ENCODE measurements around the gene TOP1. TPM values are rescaled to one million over a fixed set of nuclear protein-coding genes. Genes with fewer than 3 reads are reported as not detected.
A peak's percentile ranks its signal among the peaks of the same experiment; 100 is the strongest.

Gene TOP1
- total RNA-seq, 1 donor from 2014 or later, result 26.5 TPM

DNA sequence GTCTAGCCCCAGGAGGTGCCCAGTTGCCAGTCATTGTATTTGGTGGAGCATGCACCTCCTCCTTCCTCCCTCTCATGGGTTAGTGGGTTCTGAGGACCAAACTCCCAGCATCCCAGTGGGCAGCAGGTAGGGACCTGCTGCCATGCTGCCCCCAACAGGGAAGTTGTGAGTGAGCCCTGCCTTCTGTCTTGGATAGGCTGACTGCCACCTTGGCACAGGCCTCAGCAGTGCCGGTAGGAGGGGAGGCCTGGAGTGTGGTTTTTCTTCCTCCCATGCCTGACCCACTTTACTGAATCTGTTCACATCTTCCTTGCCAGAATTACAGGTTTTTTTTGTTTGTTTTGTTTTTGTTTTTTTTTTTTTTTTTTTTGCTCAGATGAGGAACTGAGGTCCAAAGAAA lies 133.3 kb downstream of the TOP1 start:
- FAIRE-seq (no peak), DNase-seq (ENCODE audit: low spot score in 2 of 2) (no peak)

DNA sequence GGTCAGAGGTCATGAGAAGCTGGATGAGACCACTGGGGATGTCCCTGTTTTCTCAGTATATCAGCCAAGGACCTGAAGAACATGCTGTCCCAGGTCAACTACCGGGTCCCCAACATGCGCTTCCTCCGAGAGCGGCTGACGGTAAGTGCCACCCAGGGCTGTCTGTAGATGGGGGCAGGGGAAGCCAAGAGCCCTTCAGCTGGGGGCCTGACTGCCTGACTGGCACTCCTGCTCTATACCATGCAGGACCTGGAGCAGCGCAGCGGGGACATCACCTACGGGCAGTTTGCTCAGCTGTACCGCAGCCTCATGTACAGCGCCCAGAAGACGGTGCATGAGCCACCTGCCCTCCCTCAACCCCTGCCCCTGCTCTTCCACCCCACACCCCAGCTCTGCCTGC lies 133.8 kb downstream of the TOP1 start:
- FAIRE-seq (no peak), DNase-seq (ENCODE audit: low spot score in 2 of 2) (no peak)

DNA sequence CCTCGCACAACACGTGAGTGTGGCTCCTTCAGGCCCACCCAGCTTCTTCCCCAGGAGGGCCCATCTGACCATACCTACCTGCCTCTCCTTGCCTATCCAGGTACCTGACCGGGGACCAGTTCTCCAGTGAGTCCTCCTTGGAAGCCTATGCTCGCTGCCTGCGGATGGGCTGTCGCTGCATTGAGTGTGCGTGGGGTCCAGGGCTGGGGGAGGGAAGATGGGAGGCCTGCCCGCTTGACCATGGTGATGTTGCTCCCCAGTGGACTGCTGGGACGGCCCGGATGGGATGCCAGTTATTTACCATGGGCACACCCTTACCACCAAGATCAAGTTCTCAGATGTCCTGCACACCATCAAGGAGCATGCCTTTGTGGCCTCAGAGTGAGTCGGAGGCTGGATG lies 135.2 kb downstream of the TOP1 start:
- no peak for DNase-seq (ENCODE audit: low spot score in 2 of 2)
- no peak for FAIRE-seq

DNA sequence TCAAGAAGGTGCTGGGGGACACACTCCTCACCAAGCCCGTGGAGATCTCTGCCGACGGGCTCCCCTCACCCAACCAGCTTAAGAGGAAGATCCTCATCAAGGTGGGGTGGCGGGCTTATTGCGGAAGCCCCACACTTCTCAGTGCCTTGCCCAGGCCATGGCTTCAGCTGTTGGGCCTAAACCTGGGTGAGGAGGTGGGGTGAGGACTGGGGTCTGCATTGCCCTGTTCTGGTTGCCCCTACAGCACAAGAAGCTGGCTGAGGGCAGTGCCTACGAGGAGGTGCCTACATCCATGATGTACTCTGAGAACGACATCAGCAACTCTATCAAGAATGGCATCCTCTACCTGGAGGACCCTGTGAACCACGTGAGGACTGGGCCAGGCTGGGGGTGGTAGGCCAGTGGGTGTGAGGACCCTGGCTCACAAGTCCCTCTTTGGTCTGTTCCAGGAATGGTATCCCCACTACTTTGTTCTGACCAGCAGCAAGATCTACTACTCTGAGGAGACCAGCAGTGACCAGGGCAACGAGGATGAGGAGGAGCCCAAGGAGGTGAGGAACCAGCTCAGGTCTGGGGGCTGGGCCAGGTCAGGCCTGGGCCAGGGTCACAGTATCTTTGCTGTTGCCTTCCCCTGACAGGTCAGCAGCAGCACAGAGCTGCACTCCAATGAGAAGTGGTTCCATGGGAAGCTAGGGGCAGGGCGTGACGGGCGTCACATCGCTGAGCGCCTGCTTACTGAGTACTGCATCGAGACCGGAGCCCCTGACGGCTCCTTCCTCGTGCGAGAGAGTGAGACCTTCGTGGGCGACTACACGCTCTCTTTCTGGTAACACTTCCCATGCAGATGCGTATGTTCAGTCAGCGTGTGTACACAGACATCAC lies 136.6 kb downstream of the TOP1 start:
- FAIRE-seq (no peak), DNase-seq (ENCODE audit: low spot score in 2 of 2) (no peak)

DNA sequence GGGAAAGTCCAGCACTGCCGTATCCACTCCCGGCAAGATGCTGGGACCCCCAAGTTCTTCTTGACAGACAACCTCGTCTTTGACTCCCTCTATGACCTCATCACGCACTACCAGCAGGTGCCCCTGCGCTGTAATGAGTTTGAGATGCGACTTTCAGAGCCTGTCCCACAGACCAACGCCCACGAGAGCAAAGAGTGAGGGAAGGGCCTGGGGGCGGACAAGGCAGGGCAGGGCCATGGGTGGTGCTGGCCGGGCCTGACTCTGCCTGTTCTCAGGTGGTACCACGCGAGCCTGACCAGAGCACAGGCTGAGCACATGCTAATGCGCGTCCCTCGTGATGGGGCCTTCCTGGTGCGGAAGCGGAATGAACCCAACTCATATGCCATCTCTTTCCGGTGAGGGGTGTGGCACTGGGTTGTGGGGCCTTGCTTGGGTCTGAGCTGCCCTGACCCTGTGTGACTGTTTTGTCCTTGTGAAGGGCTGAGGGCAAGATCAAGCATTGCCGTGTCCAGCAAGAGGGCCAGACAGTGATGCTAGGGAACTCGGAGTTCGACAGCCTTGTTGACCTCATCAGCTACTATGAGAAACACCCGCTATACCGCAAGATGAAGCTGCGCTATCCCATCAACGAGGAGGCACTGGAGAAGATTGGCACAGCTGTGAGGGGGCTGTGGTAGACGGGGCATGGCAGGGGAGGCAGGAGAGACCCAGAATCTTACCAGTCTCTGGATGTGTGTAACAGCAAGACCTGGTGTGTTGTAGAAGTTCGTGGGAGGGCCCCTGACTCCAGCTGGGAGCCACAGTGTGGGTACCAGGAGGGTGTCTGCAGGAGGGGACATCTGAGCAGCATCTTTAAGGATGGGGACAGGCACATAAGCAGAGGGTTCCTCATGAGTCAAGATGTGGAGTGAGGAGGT lies 137.8 kb downstream of the TOP1 start:
- DNase-seq (ENCODE audit: low spot score in 2 of 2) (no peak), FAIRE-seq (no peak)

DNA sequence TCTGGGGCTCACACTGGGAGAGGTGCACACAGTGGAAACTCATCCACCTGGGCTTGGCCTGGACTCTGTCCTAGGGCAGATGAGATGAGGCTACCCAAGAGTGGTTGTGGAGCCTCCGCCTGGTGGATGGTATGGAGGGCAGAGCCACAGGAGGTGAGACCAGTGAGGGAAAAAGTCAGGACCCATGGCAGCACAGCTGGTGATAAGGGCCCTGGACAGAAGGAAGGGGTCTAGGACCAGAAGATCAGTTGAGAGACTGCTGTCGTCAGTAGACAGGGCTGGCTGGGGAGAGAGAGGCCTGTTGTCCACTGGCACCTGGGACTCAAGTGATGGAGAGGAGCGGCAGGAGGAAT lies 138.5 kb downstream of the TOP1 start:
- no peak for DNase-seq (ENCODE audit: low spot score in 2 of 2)
- no peak for FAIRE-seq

DNA sequence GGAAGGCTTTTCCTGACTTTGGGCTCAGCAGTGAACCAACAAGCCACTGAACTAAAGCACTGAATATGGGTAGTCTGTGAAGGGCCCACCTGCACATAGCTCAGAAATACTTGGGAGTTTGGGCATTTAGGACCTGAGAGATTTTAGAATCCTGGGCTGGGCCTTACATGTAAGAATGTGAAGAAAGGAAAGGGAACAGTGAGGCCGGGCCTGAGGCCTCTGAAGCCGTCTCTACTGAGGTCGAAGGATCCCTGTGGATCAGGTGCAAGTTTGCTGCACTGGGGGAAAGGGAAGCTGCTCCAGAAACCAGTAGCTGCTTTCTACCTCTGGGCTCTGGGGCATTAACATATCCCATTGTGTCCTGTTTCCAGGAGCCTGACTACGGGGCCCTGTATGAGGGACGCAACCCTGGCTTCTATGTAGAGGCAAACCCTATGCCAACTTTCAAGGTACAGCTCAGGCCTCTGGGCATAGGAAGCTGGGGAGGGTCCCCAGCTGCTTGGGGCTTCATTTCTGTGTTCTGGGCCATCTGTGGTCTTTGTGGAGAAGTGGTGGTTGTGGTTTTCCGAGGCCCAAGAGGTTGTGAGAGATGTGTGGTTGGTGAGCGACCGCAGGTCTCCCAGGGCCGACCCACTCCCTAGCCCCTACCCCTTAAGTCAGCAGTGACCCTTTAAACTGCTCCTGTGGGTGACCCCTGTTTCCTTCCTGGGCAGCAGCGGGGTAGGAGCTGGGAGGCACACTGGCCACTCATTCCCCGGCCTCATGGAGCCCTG lies 139.0 kb downstream of the TOP1 start:
- no peak for DNase-seq (ENCODE audit: low spot score in 2 of 2)
- FAIRE-seq, result no peak

DNA sequence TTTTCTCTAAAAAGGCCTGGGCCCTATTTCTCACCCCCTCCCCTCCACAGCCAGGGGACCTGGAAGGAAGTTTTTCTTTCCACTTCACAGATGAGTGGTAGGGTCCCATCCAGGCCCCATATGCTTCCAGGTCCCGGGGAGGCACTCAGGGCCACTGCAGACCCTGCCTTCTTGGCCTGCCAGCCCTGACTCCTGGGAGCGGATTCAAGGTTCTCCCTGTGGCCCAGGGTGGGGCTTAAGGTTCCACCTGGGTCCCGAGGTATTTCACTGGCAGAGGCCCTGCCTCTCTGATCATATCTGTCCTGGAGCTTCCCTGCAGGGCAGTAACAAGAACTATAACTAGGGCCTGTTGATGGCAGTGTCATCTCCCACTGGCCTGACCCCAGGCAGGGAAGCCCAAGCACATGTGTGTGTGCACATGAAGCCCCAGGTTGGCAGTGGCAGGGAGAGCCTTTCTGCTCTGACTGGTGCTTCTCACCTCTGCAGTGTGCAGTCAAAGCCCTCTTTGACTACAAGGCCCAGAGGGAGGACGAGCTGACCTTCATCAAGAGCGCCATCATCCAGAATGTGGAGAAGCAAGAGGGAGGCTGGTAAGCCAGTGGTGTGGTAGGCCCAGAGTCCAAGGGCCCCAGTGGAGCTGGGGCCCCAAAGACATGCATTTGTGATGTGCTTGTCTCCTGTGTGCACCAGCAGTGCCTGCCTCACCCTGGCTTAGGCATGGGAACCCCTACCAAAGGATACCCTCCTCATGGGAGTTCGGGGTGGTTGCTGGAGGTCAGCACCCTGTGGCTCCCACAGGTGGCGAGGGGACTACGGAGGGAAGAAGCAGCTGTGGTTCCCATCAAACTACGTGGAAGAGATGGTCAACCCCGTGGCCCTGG lies 139.9 kb downstream of the TOP1 start:
- no peak for DNase-seq (ENCODE audit: low spot score in 2 of 2)
- FAIRE-seq, result no peak

DNA sequence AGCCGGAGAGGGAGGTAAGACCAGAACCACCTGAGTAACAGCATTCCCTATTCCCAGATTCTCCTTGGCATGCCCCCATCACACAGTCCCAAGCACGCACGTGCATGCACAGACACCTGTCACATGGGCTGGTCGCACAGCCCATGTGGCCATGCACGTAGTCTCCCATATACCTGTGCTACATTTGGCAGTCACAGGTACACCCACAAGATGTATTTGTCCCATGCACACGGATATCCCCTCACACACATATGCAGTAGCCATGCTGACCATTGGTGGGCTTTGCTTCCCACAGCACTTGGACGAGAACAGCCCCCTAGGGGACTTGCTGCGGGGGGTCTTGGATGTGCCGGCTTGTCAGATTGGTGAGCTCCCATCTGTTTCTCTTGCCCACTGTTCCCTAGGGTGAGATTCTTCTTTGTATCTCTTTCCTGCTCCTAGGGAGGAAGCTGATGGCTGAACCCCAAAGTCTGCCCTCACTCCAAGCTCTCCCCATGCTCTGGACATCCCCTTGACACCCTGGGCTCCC lies 140.6 kb downstream of the TOP1 start:
- DNase-seq (ENCODE audit: low spot score in 2 of 2) (no peak), FAIRE-seq (no peak)

DNA sequence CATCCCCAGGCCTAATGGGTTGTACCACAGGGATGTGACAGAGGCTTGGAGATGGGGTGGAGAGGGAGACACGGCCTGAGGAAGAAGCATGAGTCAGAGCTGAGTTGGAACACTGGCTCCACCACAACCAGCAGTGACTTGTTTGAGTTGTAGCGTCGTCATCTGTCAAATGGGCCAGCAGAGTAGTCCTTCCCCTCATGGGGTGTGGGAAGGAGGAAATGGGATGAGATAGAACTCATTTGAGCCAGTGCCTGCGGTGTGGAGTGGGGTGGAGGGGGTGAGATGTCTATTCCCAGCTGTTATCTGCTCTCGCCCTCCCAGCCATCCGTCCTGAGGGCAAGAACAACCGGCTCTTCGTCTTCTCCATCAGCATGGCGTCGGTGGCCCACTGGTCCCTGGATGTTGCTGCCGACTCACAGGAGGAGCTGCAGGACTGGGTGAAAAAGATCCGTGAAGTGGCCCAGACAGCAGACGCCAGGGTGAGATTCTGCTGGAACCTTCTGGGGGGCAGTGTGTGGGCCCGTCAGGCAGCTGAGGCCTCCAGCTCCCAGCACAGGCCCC lies 141.2 kb downstream of the TOP1 start:
- FAIRE-seq (no peak), DNase-seq (ENCODE audit: low spot score in 2 of 2) (no peak)

DNA sequence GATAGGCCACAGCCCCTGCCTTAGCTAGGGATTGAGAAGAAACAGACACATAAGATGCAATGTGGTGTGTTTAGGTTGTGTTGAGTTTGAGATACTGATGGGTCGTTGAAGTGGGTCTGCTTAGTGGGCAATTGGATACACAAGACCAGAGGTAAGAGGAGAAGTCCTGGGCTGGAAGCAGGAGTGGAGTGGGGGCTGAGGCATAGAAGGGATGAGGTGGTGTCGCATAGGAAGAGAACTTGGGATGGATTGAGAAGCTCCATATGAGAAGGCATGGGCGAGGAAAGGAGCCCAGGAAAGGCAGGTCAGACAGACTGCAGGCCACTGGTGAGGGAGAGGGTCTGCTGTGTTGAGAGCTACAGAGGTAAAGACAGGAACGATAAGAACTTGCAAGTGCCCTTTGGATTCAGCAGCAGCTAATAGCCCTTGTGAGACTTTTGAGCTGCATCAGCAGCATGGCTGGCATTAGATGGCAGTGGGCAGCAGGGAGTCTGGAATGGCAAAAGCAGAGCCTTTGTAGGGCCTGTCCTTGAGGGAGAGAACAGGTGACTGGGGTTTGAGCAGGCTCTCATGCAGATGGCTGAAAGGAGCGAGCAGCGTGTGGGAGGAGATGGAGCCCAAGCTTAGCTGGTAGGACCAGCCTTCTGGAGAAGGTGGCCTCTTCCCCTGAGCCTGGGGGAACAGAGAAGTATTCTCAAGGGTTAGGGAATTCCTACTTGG lies 141.9 kb downstream of the TOP1 start:
- no peak for DNase-seq (ENCODE audit: low spot score in 2 of 2)
- FAIRE-seq, result no peak

DNA sequence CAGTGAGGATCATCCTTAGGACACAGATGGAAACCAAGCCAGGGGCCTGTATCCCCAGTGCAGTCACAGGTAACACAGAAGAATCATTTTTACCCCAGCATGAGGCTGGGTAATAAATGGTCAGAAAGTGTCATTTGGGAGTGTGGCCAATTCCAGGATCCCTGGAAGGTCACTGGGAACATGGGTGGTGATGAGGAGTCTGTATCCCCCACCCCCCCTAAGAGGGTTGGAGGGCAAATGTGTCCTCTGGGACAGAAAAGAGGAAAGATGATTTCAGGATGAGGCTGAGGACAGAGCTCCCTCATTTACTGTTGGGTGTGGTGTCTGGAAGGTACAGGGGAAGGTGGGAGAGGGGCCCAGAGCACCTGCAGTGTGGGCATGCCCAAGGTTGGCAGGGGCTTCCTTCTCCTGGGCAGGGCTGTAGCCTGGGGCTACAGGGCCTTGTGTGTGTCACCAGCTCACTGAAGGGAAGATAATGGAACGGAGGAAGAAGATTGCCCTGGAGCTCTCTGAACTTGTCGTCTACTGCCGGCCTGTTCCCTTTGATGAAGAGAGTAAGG lies 143.2 kb downstream of the TOP1 start:
- FAIRE-seq, result no peak
- no peak for DNase-seq (ENCODE audit: low spot score in 2 of 2)

DNA sequence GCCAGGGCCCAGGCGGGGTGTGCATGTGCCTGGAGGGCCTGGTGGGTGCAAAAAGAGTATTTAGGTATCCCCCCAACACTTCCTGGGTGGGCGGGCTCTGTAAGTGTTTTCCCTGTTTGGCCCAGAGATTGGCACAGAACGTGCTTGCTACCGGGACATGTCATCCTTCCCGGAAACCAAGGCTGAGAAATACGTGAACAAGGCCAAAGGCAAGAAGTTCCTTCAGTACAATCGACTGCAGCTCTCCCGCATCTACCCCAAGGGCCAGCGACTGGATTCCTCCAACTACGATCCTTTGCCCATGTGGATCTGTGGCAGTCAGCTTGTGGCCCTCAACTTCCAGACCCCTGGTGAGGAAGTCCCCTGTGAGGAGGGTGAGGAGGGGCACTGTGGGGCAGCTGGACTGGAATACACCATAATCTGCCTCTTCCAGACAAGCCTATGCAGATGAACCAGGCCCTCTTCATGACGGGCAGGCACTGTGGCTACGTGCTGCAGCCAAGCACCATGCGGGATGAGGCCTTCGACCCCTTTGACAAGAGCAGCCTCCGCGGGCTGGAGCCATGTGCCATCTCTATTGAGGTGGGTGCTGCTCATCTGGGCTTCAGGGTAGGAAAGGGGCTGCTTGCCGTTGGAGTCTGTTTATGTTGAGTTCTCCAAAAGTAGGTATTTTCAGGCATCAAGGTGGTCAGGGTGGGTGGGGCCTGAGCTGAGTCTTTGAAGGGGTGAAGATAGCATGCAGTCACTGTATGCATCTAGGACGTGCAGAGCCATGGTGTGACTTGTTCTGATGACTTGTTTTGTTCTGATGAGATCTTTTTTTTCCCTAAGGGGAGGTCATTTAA lies 143.9 kb downstream of the TOP1 start:
- FAIRE-seq, result no peak
- no peak for DNase-seq (ENCODE audit: low spot score in 2 of 2)

DNA sequence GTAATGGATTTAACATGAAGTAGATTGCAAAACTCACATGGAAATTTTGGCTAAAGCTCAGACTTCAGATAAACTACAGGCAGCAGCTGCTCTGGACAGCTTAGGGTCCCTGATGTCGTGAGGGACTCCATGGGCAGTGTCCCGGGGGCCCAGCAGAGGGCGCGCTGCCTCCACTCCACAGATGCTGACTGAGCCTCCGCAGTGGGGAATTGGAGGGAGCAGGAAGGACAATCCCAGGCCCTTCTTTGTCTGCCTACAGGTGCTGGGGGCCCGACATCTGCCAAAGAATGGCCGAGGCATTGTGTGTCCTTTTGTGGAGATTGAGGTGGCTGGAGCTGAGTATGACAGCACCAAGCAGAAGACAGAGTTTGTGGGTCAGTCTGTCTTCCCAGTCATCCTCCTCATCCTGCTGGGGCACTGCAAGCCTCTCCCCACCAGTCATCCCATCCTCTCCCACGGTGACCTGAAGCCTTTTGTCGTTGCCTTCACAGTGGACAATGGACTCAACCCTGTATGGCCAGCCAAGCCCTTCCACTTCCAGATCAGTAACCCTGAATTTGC lies 144.6 kb downstream of the TOP1 start:
- no peak for FAIRE-seq

DNA sequence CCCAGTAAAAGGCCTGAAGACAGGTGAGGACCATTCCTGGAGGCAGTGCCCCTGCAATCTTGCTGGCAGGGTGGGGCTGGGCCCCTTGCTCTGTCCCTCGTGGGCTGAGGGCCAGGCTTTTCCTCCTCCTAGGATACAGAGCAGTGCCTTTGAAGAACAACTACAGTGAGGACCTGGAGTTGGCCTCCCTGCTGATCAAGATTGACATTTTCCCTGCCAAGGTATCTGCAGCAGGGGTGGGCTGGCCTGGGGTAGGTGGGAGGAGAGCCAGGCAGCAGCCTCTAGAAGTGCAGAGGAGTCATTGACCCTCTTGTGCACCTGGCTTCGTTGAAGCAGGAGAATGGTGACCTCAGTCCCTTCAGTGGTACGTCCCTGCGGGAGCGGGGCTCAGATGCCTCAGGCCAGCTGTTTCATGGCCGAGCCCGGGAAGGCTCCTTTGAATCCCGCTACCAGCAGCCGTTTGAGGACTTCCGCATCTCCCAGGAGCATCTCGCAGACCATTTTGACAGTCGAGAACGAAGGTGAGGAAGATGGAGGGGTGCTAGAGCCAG lies 145.2 kb downstream of the TOP1 start:
- no peak for FAIRE-seq
- no peak for DNase-seq (ENCODE audit: low spot score in 2 of 2)

More for the DNA sequence above, 144.6 kb downstream of the TOP1 start:
- DNase-seq (ENCODE audit: low spot score in 2 of 2), result peak; percentile 60 to 82

Measured in frontal cortex (tissue), 4 donors.